CD4-positive, alpha-beta T cell treated with Interferon gamma for 1 hour (primary cell): ENCODE data around the gene S100A8.

Experiments used
- DNase-seq: peaks from one replicate; pipeline ENCODE4 v3.0.0-alpha.2; 2020

The S100A8 gene

GRCh38 chr1:153389973-153390879 lies 647 bp downstream of the S100A8 start:
- DNase-seq = no peak

- no peak for DNase-seq
These were observed 1.5 kb downstream of the S100A8 start for GRCh38 chr1:153389401-153389800.

GRCh38 chr1:153387785-153388184 lies 3.1 kb downstream of the S100A8 start:
- no peak for DNase-seq

- no peak for DNase-seq
These were observed 3.9 kb downstream of the S100A8 start for GRCh38 chr1:153387001-153387400.

DNA sequence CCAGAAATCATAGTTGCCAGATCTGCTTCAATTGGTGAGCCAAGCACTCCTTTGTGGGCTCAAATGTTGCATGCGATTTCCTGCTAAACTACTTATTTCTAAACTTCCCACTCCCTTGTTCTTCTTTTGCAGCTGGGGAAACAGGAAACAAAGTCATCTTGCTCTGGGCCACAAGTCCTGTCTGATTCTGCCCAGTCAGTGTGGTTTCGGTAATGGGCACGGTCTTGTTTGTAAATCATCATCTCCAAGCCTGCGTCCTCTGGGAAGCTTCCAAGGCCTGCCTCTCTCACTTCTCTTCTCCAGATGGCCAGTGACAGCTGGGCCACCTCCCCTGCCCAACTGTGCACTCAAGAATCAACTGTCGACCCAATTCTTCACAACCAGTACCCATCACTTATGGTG lies 4.4 kb downstream of the S100A8 start:
- peak; percentile 48 for DNase-seq

DNA sequence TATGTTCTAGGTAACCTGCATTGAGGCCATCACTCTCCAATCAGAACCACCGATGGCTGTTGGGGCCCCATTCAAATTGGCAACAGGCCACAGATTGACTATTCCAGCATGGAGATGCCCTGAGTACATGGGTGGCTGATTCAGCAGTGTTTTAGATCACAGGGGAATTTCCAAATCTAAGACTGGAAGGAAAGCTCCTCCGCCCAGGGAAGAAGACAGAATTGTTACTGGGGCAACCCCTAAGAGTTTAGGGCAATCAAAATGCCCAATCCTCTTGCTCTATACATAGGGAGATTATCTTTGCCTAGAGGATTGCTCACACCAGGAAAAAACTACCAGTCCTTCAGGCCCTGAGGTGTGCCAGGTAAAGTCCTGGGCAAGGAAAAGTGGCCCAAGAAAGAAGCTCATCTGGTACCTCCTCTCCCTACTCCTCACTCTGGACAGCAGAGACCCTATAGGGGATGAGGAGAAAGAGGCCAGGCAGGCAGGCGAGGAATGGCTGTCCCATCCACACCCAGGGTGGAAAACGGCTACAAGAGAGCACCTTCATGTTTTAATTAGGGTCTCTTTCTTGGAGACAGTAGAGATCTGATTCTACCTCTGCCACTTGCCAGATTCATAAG lies 5.8 kb downstream of the S100A8 start:
- no peak for DNase-seq

- DNase-seq = no peak
These were observed 10.2 kb downstream of the S100A8 start for GRCh38 chr1:153380711-153381110.

DNA sequence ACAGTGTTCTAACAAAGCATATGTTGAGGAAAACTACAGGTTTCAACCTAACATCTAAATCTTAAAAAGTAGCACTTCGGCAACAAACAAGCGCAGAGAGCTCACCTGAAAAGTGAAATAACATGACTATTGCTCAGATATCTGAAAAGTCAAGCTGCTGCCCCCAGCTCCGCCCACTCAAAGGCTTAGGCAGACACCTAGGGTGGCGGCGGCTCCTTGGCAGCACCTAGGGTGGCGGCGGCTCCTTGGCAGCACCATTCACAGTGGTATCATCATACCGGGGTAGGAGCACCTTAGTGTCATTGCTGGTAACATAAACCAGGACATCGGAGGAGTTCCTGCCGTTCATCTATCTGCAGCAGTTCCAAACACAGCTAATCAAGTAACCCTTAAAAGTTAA lies 11.3 kb downstream of the S100A8 start:
- DNase-seq = no peak

GRCh38 chr1:153375511-153375910 lies 15.4 kb downstream of the S100A8 start, which contains the start of gene S100A12:
Gene S100A12, minus strand, starts transcription at chr1:153375621. Its CDS starts 1,029 bp downstream, at chr1:153374592.
- no peak for DNase-seq

- no peak for DNase-seq
These were observed 16.8 kb downstream of the S100A8 start for GRCh38 chr1:153374071-153374470.

DNA sequence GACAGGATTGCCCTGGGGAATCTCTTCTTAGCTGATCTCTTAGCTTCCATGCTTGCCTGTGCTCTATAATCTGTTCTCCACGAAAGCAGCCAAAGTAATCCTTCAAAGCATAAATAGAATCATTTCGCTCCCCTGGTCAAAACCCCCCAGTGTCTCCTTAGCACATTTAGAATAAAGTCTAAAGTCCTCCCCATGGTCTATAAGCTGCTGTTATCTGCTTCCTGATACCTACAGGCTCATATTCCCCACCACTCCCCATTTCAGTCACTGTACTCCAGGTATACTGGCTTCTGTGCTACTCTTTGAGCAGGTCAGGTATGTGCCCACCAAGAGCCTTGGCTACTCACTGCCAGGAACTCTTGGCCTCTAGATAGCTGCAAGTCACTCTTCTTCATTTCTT lies 18.3 kb downstream of the S100A8 start:
- no peak for DNase-seq

- DNase-seq = no peak
These were observed 19.6 kb downstream of the S100A8 start for GRCh38 chr1:153371231-153371630.

GRCh38 chr1:153370146-153370545 lies 20.7 kb downstream of the S100A8 start:
- no peak for DNase-seq

DNA sequence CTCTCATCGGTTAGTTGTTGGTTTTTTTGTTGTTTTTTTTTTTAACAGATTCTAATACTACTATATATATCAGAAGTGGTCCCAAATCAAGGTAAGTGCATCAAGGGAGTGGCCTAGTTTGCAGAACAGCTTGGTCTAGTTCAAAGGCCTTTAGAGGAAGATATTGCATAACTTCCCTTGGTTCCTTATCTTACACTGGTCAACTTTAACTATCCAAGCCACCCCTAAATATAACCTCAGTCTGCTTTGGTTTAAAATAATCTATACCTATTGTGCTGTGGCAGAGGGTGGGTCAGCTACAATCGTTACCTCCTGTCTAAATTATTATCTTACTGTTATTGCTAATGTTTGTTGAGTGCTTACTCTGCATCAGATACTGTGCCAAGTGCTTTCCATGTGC lies 22.4 kb downstream of the S100A8 start:
- DNase-seq = no peak

DNA sequence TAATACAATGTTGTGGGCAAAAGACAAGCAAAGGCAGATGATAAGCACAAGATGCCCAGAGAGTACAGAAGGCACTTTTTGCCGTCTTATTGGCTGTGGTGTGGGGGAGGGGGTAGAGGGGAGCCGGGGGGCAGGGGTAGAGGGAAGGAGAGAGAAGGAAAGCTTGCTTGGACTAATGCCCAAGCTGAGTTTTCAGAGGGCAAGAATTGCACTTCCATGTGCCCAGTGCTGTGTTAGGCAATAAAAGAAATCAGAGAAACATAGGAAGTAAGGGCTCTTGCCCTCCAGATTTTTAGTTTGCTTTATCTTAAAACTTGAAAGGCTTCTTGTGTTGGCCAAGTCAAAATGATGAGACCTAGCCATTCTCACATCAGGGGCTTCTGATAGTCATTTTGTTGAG lies 23.8 kb downstream of the S100A8 start:
- no peak for DNase-seq

DNA sequence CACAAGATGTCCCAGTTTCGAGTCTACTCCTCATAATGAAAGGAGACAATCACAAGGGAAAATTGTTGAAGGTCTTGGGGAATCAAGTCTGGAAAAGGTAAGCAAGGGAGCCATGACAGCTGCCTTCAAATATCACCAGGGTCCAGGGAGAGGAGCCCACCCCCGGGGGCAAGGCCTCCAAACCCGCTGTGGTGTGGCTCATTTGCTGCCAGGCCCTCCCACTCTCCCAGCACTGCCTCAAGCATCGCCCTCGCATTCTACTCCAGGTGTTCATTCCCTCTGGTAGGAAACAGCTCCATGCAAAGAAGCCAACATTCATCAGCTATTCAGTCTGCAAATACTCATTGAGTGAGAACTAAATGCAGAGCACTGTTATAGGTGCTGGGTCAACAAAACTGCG lies 24.6 kb downstream of the S100A8 start:
- no peak for DNase-seq

GRCh38 chr1:153365696-153366095 lies 25.2 kb downstream of the S100A8 start:
- no peak for DNase-seq

DNA sequence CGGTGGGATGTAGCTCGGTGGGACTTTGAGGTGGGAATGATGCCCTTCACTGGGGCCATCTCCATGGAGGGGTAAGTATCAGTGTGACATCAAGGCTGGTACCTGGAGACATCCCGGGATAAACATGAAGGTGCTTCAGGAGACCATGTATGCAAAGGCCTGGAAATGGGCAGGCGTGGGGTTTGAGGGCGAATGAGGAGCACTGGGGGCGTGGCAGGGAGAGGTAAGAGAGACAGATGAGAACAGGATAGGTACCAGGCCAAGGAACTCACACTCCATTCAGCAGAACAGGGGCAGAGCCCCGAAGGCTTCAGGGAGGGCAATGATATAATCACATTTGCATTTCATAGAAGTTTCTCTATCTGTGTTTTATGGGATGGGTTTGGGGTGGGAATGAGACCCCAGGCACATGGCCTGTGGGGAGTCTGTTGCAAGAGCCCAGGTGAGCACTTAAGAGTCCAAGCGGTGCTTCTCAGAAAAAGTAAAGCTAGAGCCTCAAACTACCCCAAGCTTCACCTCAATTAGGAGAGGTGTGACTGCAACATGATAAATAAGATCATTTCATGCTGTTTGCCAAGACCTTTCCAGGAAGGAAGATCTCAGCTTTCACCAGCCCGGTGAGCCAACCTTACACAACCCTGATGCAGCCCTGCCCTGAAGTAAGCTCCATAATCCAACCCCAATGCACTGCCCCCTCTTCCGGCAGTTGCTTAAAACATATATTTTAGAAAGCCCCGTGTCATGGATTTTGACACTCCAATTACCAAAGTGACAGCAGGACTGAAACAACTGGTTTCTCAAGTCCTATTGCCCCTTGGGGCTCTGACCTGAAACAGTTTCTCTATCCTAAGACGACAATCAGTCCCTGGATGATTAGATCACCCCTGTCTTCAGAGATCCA lies 25.9 kb downstream of the S100A8 start:
- DNase-seq = no peak

DNA sequence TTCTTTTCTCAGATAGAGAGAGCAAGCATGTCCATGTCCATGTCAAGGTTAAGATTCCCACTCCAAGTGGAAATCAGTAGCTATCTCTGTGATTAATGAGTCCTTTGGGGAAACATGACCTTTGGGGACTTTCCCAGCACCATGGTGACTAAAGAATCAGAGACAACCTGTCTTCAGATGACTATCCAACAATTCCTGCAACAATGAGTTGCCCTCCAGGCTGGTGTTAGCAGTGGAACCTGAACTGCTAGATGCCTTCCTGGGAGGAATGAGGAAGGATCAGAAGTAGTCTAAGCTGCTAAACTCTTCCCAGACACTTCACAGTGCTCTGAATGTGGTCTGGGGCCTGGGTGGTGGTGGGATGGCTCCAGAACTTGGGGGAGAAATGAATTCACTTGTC lies 26.7 kb downstream of the S100A8 start:
- no peak for DNase-seq

GRCh38 chr1:153363641-153364040 lies 27.2 kb downstream of the S100A8 start:
- DNase-seq = no peak

DNA sequence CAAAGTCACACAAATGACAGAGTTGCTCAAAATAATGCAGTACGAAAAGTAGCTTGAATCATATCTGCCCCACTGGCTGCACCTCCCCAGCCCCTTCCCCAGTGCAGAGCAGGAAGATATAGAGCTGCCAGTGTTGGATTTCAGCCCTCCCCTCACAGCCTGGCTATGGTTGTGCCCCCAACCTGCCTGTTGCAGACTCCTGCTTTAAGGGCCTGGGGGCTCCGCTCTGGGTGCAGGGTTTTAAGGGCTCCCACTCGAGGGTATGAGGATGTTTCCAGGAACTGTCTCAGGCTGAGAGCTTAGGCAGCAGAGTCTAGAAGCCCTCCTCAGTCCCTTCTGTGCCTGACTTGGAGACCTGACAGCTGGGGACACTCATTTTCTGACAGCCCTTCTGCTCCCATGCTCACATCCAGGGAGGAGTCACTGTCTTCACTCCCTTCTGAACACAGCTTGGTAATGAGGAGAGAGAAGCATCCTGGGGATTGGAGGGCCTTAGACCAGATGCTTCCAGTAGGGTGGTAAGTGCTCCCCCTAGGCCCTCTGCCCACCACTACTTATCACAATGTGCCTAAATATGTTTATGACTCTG lies 28.6 kb downstream of the S100A8 start:
- no peak for DNase-seq

DNA sequence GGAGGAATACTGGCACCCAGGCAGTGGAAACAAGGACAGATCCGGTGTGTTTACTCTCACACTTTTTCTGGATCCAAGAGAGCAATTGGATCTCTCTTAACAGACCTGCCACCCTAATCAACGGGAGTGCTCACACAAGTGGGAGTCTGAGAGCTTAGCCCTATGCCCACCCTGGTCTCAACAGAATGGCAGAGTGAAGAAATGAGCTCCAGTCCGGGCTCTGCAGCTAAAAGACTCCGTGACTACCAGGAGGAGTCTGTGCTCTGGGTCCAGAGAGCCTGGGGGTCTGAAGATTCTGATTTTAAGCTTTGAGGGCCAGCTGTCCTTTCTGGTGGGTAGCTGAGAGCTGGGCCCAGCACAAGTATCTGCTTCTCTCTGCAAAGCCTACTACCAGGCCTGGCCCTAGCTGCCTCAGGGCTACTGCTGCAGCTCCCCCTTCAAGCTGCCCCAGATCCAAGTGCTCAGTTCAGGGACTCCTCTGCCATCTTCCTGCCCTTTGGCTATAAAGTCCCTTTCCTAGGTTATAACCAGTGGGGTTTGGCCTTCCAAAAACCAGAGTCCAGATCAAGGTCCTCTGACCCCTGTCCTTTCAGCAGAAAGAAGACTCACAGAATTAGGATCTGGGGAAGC lies 29.3 kb downstream of the S100A8 start:
- DNase-seq = no peak
